ENCODE measurements around the gene SMIM35. TPM values are rescaled to one million over a fixed set of nuclear protein-coding genes. Genes with fewer than 3 reads are reported as not detected.

Gene SMIM35
- total and polyA plus RNA-seq, 2 of the 13 experiments (the other 11 are each of a cell fraction or from before 2014, with no cell fraction given), result not detected

- Histone ChIP-seq H3K9me3 (ENCODE audit: low read length) (no peaks in the 10 kb centered on the region), H3K27me3 (ENCODE audit: control insufficient read depth in 1 of 2, insufficient read depth in 2 of 2, low read length in 2 of 2) (peaks cover 2 to 17% of the 10 kb centered on the region in 2 experiments; a peak in 2 of 5 replicates), H3K9ac (ENCODE audit: insufficient read depth, low read depth, low read length) (no peak overlapping the region), H3K36me3 (replicated peaks in 1 of 2; ENCODE audit: control insufficient read depth in 1 of 2, insufficient read depth in 2 of 2, low read length in 2 of 2) (no peaks in the 10 kb centered on the region), H3K4me2 (ENCODE audit: low read depth, low read length) (no peak overlapping the region), H3K4me3 (replicated peaks in 1 of 3; ENCODE audit: insufficient read depth in 1 of 3, low read depth in 2 of 3, low read length in 3 of 3) (no peak overlapping the region), H4K20me1 (ENCODE audit: insufficient read depth, low read length) (no peaks in the 10 kb centered on the region), H2AFZ (ENCODE audit: low read length) (no peak overlapping the region), H3K4me1 (ENCODE audit: insufficient read depth, low read length) (no peaks in the 10 kb centered on the region), H3K27ac (ENCODE audit: extremely low read length, insufficient read depth, low read length) (no peak overlapping the region), H3K79me2 (ENCODE audit: insufficient read depth, low read length) (no peaks in the 10 kb centered on the region)
- no peak for TF ChIP-seq ZNF446 (CRISPR knock-in tag; IDR thresholded peaks at IDR 0.05)
- TF ChIP-seq NR2F2 (IDR thresholded peaks at IDR 0.05; ENCODE audit: borderline replicate concordance, low read depth), result no peak
- TF ChIP-seq ZFP41 (CRISPR knock-in tag; IDR thresholded peaks at IDR 0.05; ENCODE audit: borderline replicate concordance), result no peak
- TF ChIP-seq, protein P1, sequence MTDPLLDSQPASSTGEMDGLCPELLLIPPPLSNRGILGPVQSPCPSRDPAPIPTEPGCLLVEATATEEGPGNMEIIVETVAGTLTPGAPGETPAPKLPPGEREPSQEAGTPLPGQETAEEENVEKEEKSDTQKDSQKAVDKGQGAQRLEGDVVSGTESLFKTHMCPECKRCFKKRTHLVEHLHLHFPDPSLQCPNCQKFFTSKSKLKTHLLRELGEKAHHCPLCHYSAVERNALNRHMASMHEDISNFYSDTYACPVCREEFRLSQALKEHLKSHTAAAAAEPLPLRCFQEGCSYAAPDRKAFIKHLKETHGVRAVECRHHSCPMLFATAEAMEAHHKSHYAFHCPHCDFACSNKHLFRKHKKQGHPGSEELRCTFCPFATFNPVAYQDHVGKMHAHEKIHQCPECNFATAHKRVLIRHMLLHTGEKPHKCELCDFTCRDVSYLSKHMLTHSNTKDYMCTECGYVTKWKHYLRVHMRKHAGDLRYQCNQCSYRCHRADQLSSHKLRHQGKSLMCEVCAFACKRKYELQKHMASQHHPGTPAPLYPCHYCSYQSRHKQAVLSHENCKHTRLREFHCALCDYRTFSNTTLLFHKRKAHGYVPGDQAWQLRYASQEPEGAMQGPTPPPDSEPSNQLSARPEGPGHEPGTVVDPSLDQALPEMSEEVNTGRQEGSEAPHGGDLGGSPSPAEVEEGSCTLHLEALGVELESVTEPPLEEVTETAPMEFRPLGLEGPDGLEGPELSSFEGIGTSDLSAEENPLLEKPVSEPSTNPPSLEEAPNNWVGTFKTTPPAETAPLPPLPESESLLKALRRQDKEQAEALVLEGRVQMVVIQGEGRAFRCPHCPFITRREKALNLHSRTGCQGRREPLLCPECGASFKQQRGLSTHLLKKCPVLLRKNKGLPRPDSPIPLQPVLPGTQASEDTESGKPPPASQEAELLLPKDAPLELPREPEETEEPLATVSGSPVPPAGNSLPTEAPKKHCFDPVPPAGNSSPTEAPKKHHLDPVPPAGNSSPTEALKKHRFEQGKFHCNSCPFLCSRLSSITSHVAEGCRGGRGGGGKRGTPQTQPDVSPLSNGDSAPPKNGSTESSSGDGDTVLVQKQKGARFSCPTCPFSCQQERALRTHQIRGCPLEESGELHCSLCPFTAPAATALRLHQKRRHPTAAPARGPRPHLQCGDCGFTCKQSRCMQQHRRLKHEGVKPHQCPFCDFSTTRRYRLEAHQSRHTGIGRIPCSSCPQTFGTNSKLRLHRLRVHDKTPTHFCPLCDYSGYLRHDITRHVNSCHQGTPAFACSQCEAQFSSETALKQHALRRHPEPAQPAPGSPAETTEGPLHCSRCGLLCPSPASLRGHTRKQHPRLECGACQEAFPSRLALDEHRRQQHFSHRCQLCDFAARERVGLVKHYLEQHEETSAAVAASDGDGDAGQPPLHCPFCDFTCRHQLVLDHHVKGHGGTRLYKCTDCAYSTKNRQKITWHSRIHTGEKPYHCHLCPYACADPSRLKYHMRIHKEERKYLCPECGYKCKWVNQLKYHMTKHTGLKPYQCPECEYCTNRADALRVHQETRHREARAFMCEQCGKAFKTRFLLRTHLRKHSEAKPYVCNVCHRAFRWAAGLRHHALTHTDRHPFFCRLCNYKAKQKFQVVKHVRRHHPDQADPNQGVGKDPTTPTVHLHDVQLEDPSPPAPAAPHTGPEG (CRISPR knock-in tag; IDR thresholded peaks at IDR 0.05), result no peak
- no peak for TF ChIP-seq SNAPC2 (CRISPR knock-in tag; IDR thresholded peaks at IDR 0.05)
- no peak for TF ChIP-seq TBP (CRISPR knock-in tag; IDR thresholded peaks at IDR 0.05)
- TF ChIP-seq ZNF747 (CRISPR knock-in tag; IDR thresholded peaks at IDR 0.05; ENCODE audit: borderline replicate concordance), result no peak
- TF ChIP-seq ZNF772 (CRISPR knock-in tag; IDR thresholded peaks at IDR 0.05), result no peak
- no peak for TF ChIP-seq ZNF431 (CRISPR knock-in tag; IDR thresholded peaks at IDR 0.05; ENCODE audit: borderline replicate concordance, low read depth)
- TF ChIP-seq MAZ (IDR thresholded peaks at IDR 0.05; ENCODE audit: borderline replicate concordance, low read depth, low read length), result no peak
- TF ChIP-seq MAZ (CRISPR knock-in tag; IDR thresholded peaks at IDR 0.05; ENCODE audit: low read depth), result no peak
- TF ChIP-seq IKZF4 (CRISPR knock-in tag; IDR thresholded peaks at IDR 0.05; ENCODE audit: borderline replicate concordance, low read depth, not compliant biosample characterization), result no peak
- no peak for TF ChIP-seq ZNF326 (CRISPR knock-in tag; IDR thresholded peaks at IDR 0.05; ENCODE audit: borderline replicate concordance)
- no peak for TF ChIP-seq ERF (CRISPR knock-in tag; IDR thresholded peaks at IDR 0.05)
- no peak for TF ChIP-seq PHF5A (CRISPR knock-in tag; IDR thresholded peaks at IDR 0.05; ENCODE audit: low read depth, unreplicated experiment)
- TF ChIP-seq, protein P2, sequence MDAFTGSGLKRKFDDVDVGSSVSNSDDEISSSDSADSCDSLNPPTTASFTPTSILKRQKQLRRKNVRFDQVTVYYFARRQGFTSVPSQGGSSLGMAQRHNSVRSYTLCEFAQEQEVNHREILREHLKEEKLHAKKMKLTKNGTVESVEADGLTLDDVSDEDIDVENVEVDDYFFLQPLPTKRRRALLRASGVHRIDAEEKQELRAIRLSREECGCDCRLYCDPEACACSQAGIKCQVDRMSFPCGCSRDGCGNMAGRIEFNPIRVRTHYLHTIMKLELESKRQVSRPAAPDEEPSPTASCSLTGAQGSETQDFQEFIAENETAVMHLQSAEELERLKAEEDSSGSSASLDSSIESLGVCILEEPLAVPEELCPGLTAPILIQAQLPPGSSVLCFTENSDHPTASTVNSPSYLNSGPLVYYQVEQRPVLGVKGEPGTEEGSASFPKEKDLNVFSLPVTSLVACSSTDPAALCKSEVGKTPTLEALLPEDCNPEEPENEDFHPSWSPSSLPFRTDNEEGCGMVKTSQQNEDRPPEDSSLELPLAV (CRISPR knock-in tag; conservative IDR thresholded peaks at IDR 0.05; ENCODE audit: low read depth), result no peak
- no peak for TF ChIP-seq ZNF580 (CRISPR knock-in tag; IDR thresholded peaks at IDR 0.05; ENCODE audit: borderline replicate concordance, low read depth)
- no peak for TF ChIP-seq BORCS8-MEF2B (CRISPR knock-in tag; IDR thresholded peaks at IDR 0.05)
- no peak for FAIRE-seq
- no peak for ATAC-seq
- 25% methylated on average over 2 of the region's 4 CpGs for WGBS (ENCODE audit: low lambda C conversion rate)
- CTCF ChIA-PET (ENCODE audit: low intra/inter-chr PET ratio, low total read pairs), result no interaction called here
- in situ Hi-C loops (cut with HindIII; ENCODE audit: extremely low pct_ligation_motif_present, low pct_unique_long_range_greater_than_20kb), result no loop called here
- POLR2A ChIA-PET, result no interaction called here
- DNase-seq (ENCODE audit: low spot score), result no peak
- no TSS peak for BruUV-seq (replicated peaks)
- intact Hi-C loops (cut with micrococcal nuclease; ENCODE audit: unreplicated experiment), result no loop called here
Measured at GRCh38 chr11:118000067-118000849, 86.5 kb downstream of the SMIM35 start.
